Fibroblast of villous mesenchyme (primary cell): ENCODE measurements around the gene GOLIM4. TPM values are rescaled to one million over a fixed set of nuclear protein-coding genes. Genes with fewer than 3 reads are reported as not detected.

Source experiments
- DNase-seq: peaks from one replicate; pipeline ENCODE4 v3.0.0-alpha.2; 2010; ENCODE audit warnings: low read depth
- H3K4me3 ChIP-seq: 2 replicates; pipeline ENCODE4 v1.5.1; 2011; ENCODE audit warnings: low read depth, mild to moderate bottlenecking, low read length
- total RNA-seq: library from RNA; depleted of rRNA; stranded (reverse); fragments of >200 nt; gene quantifications from 2 replicates; pipeline ENCODE4 v1.2.3, GENCODE V29; 2012
- TF ChIP-seq, protein P1 (sequence below): IDR thresholded peaks from 2 replicates; pipeline ENCODE4 v1.5.1; 2012; ENCODE audit warnings: low read depth, mild to moderate bottlenecking, low read length; ENCODE audit not compliant: insufficient read depth

Gene GOLIM4
- total RNA-seq, 1 donor: 49.2 TPM

GRCh38 chr3:168070919-168071318 lies 24.8 kb downstream of the GOLIM4 start:
- TF ChIP-seq, protein P1, sequence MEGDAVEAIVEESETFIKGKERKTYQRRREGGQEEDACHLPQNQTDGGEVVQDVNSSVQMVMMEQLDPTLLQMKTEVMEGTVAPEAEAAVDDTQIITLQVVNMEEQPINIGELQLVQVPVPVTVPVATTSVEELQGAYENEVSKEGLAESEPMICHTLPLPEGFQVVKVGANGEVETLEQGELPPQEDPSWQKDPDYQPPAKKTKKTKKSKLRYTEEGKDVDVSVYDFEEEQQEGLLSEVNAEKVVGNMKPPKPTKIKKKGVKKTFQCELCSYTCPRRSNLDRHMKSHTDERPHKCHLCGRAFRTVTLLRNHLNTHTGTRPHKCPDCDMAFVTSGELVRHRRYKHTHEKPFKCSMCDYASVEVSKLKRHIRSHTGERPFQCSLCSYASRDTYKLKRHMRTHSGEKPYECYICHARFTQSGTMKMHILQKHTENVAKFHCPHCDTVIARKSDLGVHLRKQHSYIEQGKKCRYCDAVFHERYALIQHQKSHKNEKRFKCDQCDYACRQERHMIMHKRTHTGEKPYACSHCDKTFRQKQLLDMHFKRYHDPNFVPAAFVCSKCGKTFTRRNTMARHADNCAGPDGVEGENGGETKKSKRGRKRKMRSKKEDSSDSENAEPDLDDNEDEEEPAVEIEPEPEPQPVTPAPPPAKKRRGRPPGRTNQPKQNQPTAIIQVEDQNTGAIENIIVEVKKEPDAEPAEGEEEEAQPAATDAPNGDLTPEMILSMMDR: no peak
- DNase-seq: no peak
- no peak overlapping the region for H3K4me3 ChIP-seq

GRCh38 chr3:168068346-168068745 lies 27.4 kb downstream of the GOLIM4 start:
- H3K4me3 ChIP-seq: no peak overlapping the region
- no peak for DNase-seq
- TF ChIP-seq, protein P1: no peak

DNA sequence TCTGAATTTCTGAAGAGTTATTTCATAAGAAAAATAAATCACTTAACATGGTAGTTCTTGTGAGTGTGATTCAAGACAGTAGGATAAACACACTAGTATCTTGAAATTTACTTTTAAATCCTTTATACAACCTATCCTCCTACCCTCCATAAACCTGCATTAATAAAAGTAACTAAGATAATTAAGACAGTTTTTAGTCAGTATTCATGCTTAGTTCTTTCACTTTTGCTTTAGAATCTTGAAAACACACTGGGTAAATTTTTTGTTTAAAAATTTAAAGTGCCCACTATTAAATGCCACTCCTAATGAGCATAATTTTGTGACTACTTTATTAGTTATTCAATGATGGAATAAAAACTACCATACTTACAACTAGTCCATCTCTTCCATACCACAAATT lies 28.8 kb downstream of the GOLIM4 start:
- no peak overlapping the region for H3K4me3 ChIP-seq
- TF ChIP-seq, protein P1: no peak
- DNase-seq: no peak

- DNase-seq: no peak
- TF ChIP-seq, protein P1: no peak
- H3K4me3 ChIP-seq: no peak overlapping the region
Observed at GRCh38 chr3:168065569-168065968, 30.2 kb downstream of the GOLIM4 start.

GRCh38 chr3:168063122-168063521 lies 32.6 kb downstream of the GOLIM4 start:
- no peak overlapping the region for H3K4me3 ChIP-seq

DNA sequence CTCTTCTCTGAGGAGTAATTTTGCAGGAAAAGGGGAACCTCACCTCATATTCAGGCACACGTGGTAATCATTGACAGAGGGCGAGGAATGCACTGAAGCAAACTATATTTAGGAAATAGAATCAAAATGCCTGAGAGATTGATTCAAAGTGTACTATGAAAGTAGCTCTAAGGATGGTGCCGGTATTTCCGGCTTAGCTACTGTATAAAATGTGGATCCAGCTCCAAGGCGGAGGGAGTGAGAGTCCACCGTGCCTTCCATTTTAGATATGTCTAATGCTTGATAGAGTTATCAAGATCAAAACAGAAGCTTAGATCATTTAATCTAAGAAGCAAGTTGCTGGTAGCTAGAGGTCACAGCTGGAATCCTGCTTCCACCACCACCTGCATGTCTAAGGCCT lies 33.0 kb downstream of the GOLIM4 start:
- no peak overlapping the region for H3K4me3 ChIP-seq
- no peak for DNase-seq
- TF ChIP-seq, protein P1: no peak

More at GRCh38 chr3:168063122-168063521, 32.6 kb downstream of the GOLIM4 start:
- no peak for DNase-seq
- TF ChIP-seq, protein P1: no peak

GRCh38 chr3:168061332-168061996 lies 34.3 kb downstream of the GOLIM4 start:
- no peak for DNase-seq
- TF ChIP-seq, protein P1: peak; percentile 13
- no peak overlapping the region for H3K4me3 ChIP-seq
